ENCODE data around the gene ABCB10.

GRCh38 chr1:229562686-229563085, 4.2 kb upstream of the ABCB10 start:
- TF ChIP-seq CTCF (IDR thresholded peaks at IDR 0.05; ENCODE audit: insufficient read depth, low read length, poor library complexity, severe bottlenecking) (no peak), EZH2phosphoT487 (conservative IDR thresholded peaks at IDR 0.05; ENCODE audit: low read length) (no peak)

All from SU-DHL-6 (cell line).